Smooth muscle cell of the brain vasculature (primary cell): ENCODE results near the gene STH.
"Not testable (repeated sequence)": the region's sequence is repeated elsewhere in the genome, so short reads cannot be mapped to it uniquely, and the experiment has no call there.

ENCODE experiments used
- DNase-seq: peaks from one replicate; pipeline ENCODE4 v3.0.0-alpha.2; 2012; ENCODE audit warnings: low read depth, low spot score

The STH gene

GRCh38 chr17:46003907-46004748 is 5.1 kb downstream of the STH start:
- no peak for DNase-seq

GRCh38 chr17:46006082-46006481 is 7.0 kb downstream of the STH start:
- DNase-seq, result not testable (repeated sequence)

- DNase-seq, result no peak
Measured at GRCh38 chr17:46007461-46007965, 8.5 kb downstream of the STH start.

GRCh38 chr17:46008591-46008990 is 9.5 kb downstream of the STH start:
- DNase-seq, result no peak

- no peak for DNase-seq
Measured at GRCh38 chr17:46009681-46010596, 10.9 kb downstream of the STH start.

- no peak for DNase-seq
Measured at GRCh38 chr17:46010597-46011186, 11.6 kb downstream of the STH start.

GRCh38 chr17:46011711-46012505 is 12.9 kb downstream of the STH start:
- no peak for DNase-seq

GRCh38 chr17:46012506-46013079 is 13.5 kb downstream of the STH start:
- no peak for DNase-seq

- no peak for DNase-seq
Measured at GRCh38 chr17:46013127-46013501, 14.1 kb downstream of the STH start.

GRCh38 chr17:46013502-46014165 is 14.6 kb downstream of the STH start:
- no peak for DNase-seq

GRCh38 chr17:46019408-46019925 is 20.4 kb downstream of the STH start:
- not testable (repeated sequence) for DNase-seq

- no peak for DNase-seq
Measured at GRCh38 chr17:46020023-46020761, 21.1 kb downstream of the STH start.

- no peak for DNase-seq
Measured at GRCh38 chr17:46020998-46021397, 21.9 kb downstream of the STH start.

GRCh38 chr17:46023366-46023765 is 24.3 kb downstream of the STH start:
- not testable (repeated sequence) for DNase-seq

- no peak for DNase-seq
Measured at GRCh38 chr17:46023783-46024388, 24.8 kb downstream of the STH start.

- no peak for DNase-seq
Measured at GRCh38 chr17:46024590-46024989, 25.5 kb downstream of the STH start.

- DNase-seq, result no peak
Measured at GRCh38 chr17:46025060-46025459, 26.0 kb downstream of the STH start.

GRCh38 chr17:46025510-46026165 is 26.6 kb downstream of the STH start:
- DNase-seq, result no peak
